ENCODE measurements around the gene PANK1. TPM values are rescaled to one million over a fixed set of nuclear protein-coding genes. Genes with fewer than 3 reads are reported as not detected.
A peak's percentile ranks its signal among the peaks of the same experiment; 100 is the strongest.

The PANK1 gene
- total RNA-seq, 1 donor from 2014 or later: 38.0 TPM

GRCh38 chr10:89643431-89643811, 1.6 kb downstream of the PANK1 start:
- Mint-ChIP-seq H3K4me3 (ENCODE audit: low read depth) (no peak overlapping the region), H3K27me3 (no peaks in the 10 kb centered on the region), H3K4me1 (ENCODE audit: low read depth) (peaks cover 30% of the 10 kb centered on the region), H3K9me3 (ENCODE audit: low read depth) (no peaks in the 10 kb centered on the region), H3K27ac (no peak overlapping the region), H3K36me3 (ENCODE audit: insufficient read depth) (peaks cover 2% of the 10 kb centered on the region)
- TF ChIP-seq CTCF (IDR thresholded peaks at IDR 0.05; ENCODE audit: unreplicated experiment): no peak
- DNase-seq (ENCODE audit: low spot score, unreplicated experiment): no peak

GRCh38 chr10:89642193-89642592, 2.8 kb downstream of the PANK1 start:
- H3K27me3 Mint-ChIP-seq: no peaks in the 10 kb centered on the region
- no peak overlapping the region for H3K4me3 Mint-ChIP-seq (ENCODE audit: low read depth)
- no peak overlapping the region for H3K27ac Mint-ChIP-seq
- peaks cover 30% of the 10 kb centered on the region for H3K4me1 Mint-ChIP-seq (ENCODE audit: low read depth)
- no peak for DNase-seq (ENCODE audit: low spot score, unreplicated experiment)
- peaks cover 2% of the 10 kb centered on the region for H3K36me3 Mint-ChIP-seq (ENCODE audit: insufficient read depth)
- H3K9me3 Mint-ChIP-seq (ENCODE audit: low read depth): no peaks in the 10 kb centered on the region
- no peak for TF ChIP-seq CTCF (IDR thresholded peaks at IDR 0.05; ENCODE audit: unreplicated experiment)

GRCh38 chr10:89640241-89640640, 4.8 kb downstream of the PANK1 start:
- Mint-ChIP-seq H3K27ac (no peak overlapping the region), H3K9me3 (ENCODE audit: low read depth) (no peaks in the 10 kb centered on the region), H3K4me3 (ENCODE audit: low read depth) (no peak overlapping the region), H3K4me1 (ENCODE audit: low read depth) (peaks cover 17% of the 10 kb centered on the region), H3K27me3 (no peaks in the 10 kb centered on the region), H3K36me3 (ENCODE audit: insufficient read depth) (peaks cover 4% of the 10 kb centered on the region)
- TF ChIP-seq CTCF (IDR thresholded peaks at IDR 0.05; ENCODE audit: unreplicated experiment): no peak
- no peak for DNase-seq (ENCODE audit: low spot score, unreplicated experiment)

- peaks cover 16% of the 10 kb centered on the region for H3K4me1 Mint-ChIP-seq (ENCODE audit: low read depth)
- no peaks in the 10 kb centered on the region for H3K27me3 Mint-ChIP-seq
- peaks cover 7% of the 10 kb centered on the region for H3K36me3 Mint-ChIP-seq (ENCODE audit: insufficient read depth)
- H3K4me3 Mint-ChIP-seq (ENCODE audit: low read depth): no peak overlapping the region
- no peak for TF ChIP-seq CTCF (IDR thresholded peaks at IDR 0.05; ENCODE audit: unreplicated experiment)
- no peaks in the 10 kb centered on the region for H3K9me3 Mint-ChIP-seq (ENCODE audit: low read depth)
- DNase-seq (ENCODE audit: low spot score, unreplicated experiment): no peak
- no peak overlapping the region for H3K27ac Mint-ChIP-seq
Measured at GRCh38 chr10:89639326-89639725, 5.7 kb downstream of the PANK1 start.

GRCh38 chr10:89637113-89637512, 7.9 kb downstream of the PANK1 start:
- DNase-seq (ENCODE audit: low spot score, unreplicated experiment): no peak
- Mint-ChIP-seq H3K4me1 (ENCODE audit: low read depth) (peaks cover 21% of the 10 kb centered on the region), H3K27me3 (no peaks in the 10 kb centered on the region), H3K9me3 (ENCODE audit: low read depth) (no peaks in the 10 kb centered on the region), H3K36me3 (ENCODE audit: insufficient read depth) (peaks cover 12% of the 10 kb centered on the region), H3K27ac (peak overlapping the region; percentile 15), H3K4me3 (ENCODE audit: low read depth) (no peak overlapping the region)
- TF ChIP-seq CTCF (IDR thresholded peaks at IDR 0.05; ENCODE audit: unreplicated experiment): no peak

All from progenitor cell of endocrine pancreas (in vitro differentiated cells).